Stimulated activated CD4-positive, alpha-beta T cell treated with anti-CD3 and anti-CD28 coated beads, Interleukin-1b, Interleukin-23, amount 100 ng/mL, for 48 hours (primary cell): ENCODE results near the gene BHLHA15.
"Not testable (repeated sequence)": the region's sequence is repeated elsewhere in the genome, so short reads cannot be mapped to it uniquely, and the experiment has no call there.

ENCODE experiments used
- DNase-seq: peaks from one replicate; pipeline ENCODE4 v3.0.0-alpha.2; 2020

Gene BHLHA15

GRCh38 chr7:98211676-98212531 is 665 bp downstream of the BHLHA15 start:
- no peak for DNase-seq

GRCh38 chr7:98212532-98213041 is 1.3 kb downstream of the BHLHA15 start:
- no peak for DNase-seq

- DNase-seq, result no peak
Measured at GRCh38 chr7:98213296-98213887, 2.2 kb downstream of the BHLHA15 start.

- no peak for DNase-seq
Measured at GRCh38 chr7:98213888-98214810, 2.9 kb downstream of the BHLHA15 start.

GRCh38 chr7:98214811-98215321 is 3.6 kb downstream of the BHLHA15 start:
- no peak for DNase-seq

GRCh38 chr7:98215561-98216495 is 4.6 kb downstream of the BHLHA15 start:
- no peak for DNase-seq

- DNase-seq, result no peak
Measured at GRCh38 chr7:98216941-98217622, 5.8 kb downstream of the BHLHA15 start.

GRCh38 chr7:98217623-98218582 is 6.7 kb downstream of the BHLHA15 start:
- DNase-seq, result no peak

- DNase-seq, result not testable (repeated sequence)
Measured at GRCh38 chr7:98219382-98219781, 8.1 kb downstream of the BHLHA15 start.

- no peak for DNase-seq
Measured at GRCh38 chr7:98221611-98222532, 10.6 kb downstream of the BHLHA15 start.

- DNase-seq, result no peak
Measured at GRCh38 chr7:98222533-98223195, 11.4 kb downstream of the BHLHA15 start.

GRCh38 chr7:98223351-98223897 is 12.2 kb downstream of the BHLHA15 start:
- no peak for DNase-seq

- no peak for DNase-seq
Measured at GRCh38 chr7:98223898-98224700, 12.9 kb downstream of the BHLHA15 start.

GRCh38 chr7:98224701-98225181 is 13.5 kb downstream of the BHLHA15 start:
- no peak for DNase-seq

GRCh38 chr7:98225913-98226614 is 14.8 kb downstream of the BHLHA15 start:
- DNase-seq, result no peak

GRCh38 chr7:98227939-98228338 is 16.7 kb downstream of the BHLHA15 start:
- no peak for DNase-seq
